ENCODE data around the gene RNF2.
"Not testable (repeated sequence)": the region's sequence is repeated elsewhere in the genome, so short reads cannot be mapped to it uniquely, and the experiment has no call there.

Gene RNF2

DNA sequence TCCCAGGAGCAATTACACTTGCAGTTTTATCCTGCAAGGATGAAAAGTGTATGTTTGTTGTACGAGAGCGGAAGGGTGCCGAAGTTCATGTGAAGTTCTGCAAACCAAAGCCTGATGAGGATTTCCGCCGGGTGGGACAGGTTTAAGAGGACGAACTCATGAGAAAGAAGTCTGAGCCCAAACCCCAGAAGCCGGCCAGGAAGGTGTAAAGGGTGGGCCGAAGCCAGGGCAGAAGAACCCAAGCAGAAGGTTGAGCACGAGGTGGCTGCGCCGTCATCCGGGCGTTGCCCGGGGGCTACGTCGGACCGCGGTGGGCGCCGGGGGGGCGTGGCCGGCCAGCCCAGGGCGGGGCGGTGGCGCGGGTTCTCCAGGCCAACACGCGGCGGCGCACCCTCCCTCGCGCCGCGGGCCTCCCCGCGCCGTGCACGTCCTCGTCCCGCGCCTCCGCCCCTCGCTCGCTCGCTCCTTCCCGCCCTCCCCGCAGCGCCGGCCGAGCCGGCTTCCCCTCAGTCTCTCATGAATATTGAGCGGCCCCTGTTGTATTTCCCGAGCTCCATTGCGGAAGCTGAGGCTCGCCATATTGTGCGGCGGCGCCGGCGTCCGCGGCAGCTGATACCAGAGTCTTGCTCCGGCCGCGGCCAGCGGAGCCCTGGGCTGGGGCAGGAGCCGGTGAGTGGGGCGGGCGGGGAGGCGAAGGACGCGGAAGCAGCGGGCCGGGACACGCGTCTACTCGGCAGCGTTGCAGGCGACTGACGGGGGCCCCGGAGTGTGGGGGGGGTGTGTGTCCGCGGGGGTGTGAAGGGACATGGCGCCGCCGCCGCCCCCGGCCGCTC, at the start of gene RNF2:
Gene RNF2, plus strand, starts transcription at position 578 of the 833 bp plus-strand sequence. CDS start 41,996 bp downstream, outside the sequence.
- no peak for DNase-seq (ENCODE audit: low read depth)

DNA sequence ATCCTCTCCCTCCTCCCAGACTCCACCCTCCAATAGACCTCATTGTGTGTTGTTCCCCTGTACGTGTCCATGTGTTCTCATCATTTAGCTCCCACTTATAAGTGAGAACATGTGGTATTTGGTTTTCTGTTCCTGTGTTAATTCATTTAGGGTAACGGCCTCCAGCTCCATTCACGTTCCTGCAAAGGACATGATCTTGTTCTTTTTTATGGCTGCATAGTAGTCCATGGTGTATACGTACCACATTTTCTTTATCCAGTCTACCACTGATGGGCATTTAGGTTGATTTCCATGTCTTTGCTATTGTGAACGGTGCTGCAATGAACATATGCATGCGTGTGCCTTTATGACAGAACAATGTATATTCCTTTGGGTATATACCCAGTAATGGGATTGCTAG, 45.4 kb upstream of the RNF2 start:
- DNase-seq (ENCODE audit: low read depth) = not testable (repeated sequence)

DNA sequence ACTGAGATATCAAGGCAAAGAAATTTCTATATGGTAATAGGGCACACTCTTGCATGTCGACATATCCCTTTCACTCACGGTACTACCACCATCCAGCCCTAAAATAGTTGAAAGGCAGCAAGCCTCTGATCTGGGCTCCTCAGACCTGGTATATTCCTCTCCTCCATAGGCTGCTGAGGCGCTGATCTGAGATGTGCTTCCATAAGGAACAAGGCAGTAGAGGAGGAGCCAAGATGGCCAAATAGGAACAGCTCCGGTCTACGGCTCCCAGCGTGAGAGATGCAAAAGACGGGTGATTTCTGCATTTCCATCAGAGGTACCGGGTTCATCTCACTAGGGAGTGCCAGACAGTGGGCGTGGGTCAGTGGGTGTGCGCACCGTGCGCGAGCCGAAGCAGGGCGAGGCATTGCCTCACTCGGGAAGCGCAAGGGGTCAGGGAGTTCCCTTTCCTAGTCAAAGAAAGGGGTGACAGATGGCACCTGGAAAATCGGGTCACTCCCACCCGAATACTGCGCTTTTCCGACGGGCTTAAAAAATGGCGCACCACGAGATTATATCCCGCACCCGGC, 44.0 kb upstream of the RNF2 start:
- not testable (repeated sequence) for DNase-seq (ENCODE audit: low read depth)

DNA sequence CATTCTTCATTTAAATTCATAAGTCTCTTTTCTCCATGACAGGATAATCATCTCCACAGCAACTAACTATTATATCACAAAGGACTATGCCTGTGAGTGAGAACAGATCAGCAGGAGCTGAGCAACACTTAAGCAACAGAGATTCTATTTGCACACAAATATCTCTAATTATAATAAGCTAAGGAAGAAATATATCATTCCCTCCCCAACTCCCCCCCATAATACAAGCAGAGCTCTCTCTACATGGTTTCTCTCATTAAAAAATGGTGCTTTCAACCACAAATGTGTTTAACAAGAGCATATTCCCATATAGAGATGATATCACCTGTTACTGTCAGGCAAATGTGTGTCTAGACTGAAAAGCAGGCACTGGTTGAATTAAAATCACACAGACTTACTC, 36.5 kb upstream of the RNF2 start:
- DNase-seq (ENCODE audit: low read depth) = no peak

DNA sequence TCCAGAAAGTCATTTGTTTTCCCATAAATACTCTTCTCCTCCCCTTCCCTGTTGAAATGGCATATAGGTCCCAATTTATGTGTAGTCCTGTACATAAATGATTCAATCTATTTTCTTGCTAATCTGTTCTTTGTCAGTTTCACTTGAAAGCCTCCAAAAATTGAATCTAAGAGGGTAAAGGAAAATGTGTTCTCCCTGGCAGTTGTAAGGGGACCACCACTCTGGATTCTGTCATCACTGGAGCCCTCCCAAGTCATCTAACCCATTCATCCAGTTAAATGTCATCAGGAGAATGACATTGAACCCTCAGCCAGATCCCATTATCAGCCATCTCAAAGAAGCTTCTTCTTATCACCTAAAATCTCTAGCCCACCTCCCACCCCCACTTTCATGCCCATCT, 35.0 kb upstream of the RNF2 start:
- DNase-seq (ENCODE audit: low read depth) = no peak

DNA sequence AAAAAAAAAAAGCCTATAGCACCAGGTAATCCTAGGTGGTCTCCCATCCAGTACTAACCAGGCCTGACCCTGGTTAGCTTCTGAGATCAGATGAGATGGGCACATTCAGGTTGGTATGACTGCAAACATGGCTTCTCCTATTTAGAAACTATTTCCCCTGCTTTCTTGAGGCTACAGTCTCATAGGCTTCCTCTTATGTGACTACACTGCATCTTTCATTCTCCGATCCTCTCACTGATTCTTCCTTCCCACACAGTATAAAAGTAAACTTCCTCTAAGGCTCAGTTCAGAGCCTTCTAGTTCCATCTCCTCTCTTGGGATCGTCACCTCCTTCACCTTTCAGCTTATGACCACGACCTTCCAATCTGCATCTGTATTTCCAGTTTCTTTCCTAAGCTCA, 30.4 kb upstream of the RNF2 start:
- no peak for DNase-seq (ENCODE audit: low read depth)

DNA sequence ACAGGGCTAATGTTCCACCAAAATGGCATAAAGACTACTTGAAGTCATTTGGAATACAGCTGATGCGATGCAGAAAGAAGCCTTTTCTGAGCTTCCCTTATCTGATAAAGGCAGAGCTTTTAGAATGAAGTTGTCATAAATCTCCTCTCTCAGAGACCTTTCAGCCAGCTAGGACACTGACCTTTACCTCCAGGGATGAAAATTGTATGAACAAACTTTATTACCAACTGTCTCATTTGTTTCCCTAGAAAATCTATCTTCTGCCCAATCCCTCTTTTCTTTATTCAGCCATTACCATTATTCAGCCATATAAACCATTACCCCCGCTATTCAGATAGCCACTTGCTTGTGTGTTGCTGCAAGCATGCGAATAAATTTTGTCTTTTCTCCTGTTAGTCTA, 29.7 kb upstream of the RNF2 start:
- DNase-seq (ENCODE audit: low read depth) = no peak

DNA sequence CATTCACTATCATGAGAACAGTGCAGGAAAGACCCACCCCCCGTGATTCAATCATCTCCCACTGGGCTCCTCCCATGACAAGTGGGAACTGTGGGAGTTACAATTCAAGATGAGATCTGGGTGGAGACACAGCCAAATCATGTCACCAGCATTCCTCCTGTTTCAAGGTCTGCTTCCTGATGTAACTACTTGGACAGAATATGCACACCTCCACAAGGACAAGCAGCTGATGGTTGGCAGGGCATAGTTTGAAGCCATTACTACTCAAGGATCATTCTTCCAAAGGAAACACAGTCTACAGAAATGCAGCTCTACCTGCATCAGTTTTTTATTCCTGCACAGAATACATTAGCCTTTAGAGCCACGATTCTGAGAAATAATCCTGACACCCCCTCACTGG, 28.5 kb upstream of the RNF2 start:
- no peak for DNase-seq (ENCODE audit: low read depth)

DNA sequence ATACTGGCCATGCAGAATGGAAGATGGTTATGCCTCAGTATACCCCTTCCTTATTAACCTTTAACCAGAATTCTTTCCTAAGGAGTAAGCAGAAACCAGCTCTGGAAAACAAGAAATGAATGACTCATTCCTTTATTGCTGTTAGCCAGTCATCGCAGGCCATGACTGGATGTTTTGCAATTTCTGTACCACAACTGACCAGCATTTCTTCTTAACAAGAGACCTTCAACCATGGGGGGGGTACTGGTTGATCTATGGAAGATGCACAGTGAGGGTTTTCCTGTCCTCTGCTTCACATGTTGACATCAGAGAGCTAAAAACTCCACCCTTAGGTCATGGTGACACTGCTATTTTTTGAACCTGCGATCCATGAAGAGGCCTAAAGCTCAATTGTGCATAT, 28.0 kb upstream of the RNF2 start:
- peak; percentile 80 for DNase-seq (ENCODE audit: low read depth)

DNA sequence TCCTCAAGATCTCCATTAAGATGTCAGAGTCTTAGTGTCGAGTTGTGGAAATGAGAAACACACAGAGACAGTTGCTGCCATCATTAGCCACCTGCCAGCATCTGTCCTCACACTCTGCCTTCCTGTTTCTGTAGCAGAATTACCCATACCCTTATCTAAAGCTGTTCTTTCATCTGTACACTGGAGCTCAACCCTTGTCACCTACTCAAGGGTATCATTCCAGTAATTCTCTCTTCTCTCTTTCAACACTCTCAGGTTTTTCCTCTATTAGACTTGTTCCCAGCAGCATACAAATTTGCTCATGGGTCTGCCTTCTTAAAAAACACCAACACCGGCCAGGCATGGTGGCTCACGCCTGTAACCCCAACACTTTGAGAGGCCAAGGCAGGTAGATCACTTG, 27.4 kb upstream of the RNF2 start:
- DNase-seq (ENCODE audit: low read depth) = no peak

DNA sequence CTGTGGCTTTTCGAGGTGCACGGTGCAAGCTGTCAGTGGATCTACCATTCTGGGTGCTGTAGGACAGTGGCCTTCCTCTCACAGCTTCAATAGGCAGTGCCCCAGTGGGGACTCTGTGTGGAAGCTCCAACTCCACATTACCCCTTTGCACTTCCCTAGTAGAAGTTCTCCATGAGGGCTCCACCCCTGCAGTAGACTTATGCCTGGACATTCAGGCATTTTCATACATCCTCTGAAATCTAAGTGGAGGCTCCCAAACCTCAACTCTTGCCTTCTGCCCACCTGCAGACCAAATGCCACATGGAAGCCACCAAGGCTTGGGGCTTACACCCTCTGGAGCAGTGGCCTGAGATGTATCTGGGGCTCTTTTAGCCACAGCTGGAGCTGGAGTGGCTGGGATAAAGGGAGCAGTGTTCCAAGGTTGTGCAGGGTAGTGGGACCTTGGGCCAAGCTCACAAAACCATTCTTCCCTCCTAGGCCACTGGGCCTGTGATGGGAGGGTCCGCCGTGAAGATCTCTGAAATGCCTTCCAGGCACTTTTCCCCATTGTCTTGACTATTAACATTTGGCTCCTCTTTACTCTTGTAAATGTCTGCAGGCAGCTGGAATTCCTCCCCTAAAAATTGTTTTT, 18.0 kb upstream of the RNF2 start:
- DNase-seq (ENCODE audit: low read depth) = no peak

DNA sequence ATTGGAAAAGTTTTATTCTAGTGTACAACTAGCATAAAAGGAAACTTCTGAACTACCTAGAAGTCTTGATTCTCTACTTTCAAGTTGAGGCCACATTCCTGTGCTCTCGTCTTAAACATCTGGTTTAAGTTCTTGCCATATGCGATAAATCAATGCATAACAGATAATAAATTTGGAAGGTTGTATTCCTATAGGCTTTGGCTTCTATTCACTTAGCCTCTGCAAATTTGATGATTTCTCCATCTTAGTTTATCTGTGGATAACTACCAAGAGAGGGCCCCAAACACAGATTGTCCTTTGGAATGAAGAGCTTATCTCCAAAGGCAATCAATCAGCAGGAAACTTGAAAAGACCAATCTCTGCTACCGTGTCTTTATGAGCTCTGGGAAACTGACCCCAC, 11.7 kb upstream of the RNF2 start:
- DNase-seq (ENCODE audit: low read depth) = no peak

DNA sequence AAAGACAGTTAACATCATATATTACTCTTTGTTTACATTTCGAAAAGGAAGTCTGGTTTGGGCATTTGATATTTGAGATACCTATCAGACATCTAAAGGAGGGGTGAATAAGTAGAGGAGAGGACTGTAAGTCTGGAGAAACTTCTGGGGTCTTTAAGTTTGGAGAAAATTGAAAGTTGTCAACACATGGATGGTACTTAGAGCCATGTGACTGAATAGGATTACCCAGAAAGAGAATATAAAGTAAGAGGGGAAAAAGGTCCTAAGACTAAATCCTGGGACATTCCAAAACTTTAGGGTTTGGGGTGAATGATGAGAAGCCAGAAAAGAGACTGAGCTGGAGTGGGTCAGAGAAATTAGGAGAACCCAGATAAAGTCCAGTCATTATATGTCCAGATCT, 10.1 kb upstream of the RNF2 start:
- DNase-seq (ENCODE audit: low read depth) = no peak

DNA sequence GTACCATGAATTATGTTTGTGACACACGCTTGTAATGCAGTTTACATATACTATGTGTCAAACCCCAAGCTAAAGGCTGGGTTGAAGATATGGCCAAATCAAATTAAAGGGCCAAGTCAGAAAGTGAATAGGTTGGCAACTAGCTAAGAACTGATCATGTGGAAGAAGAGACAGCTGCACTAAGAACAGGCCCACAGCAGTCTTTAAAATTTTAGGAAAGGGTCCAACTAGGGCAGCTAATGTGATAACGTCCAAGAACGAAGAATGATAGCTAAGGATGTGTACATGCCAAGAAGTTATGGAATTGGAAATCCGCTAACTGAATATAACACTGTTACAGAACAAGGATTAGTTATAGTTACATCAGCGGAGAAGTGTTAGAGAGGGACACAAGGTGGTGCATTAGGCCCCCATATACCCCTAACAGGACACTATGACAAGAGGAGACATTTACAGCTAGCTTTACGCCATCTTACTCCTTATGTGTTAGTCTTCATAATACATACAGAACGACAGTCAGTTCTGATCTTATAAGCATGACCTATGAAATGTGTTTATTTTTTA, 6.5 kb upstream of the RNF2 start:
- no peak for DNase-seq (ENCODE audit: low read depth)

DNA sequence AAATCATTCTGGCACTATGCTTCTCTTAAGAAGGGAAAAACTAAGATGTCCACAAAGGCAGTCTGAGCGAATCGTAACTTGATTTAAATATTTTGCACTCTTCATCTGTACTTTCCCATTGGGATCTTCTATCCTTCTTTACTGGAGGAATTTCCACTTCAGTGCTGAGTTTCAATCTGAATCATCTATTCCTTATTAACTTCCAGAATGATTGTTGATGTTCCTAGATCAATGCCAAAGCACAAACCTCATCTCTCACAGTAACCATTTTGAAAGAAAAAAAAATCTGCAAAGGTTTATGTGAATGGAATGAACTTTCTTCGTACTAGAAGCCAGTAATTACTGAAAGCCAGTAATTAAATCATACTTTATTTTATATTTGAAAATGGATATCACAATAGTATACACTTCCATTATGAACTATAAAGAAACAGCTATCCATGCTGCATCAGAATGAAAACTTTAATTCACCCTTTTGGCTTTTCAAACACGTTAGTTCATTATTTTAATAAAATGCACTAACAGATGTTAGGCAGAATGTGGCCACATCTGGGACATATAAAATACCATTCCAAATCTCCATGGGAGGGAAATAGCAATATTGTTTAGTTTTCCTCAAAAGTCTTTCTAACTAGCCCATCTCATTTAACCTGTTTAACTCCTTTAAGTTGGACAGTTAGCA, 5.5 kb upstream of the RNF2 start:
- no peak for DNase-seq (ENCODE audit: low read depth)

DNA sequence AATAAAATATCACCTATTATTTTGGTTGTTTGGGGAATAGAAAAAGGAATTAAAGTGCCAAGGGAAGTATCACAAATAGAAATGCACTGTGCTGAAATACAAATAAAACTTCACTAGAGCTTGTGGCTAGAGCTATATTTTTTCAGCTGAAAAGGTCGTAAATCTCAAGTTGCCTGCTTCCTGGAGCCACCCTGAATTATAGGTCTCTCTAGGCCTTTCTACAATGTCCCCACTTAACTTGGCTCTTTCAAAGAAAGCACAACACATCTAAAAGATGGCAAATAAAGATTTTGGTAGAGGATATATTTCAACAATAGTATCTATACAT, 5.0 kb upstream of the RNF2 start:
- no peak for DNase-seq (ENCODE audit: low read depth)

DNA sequence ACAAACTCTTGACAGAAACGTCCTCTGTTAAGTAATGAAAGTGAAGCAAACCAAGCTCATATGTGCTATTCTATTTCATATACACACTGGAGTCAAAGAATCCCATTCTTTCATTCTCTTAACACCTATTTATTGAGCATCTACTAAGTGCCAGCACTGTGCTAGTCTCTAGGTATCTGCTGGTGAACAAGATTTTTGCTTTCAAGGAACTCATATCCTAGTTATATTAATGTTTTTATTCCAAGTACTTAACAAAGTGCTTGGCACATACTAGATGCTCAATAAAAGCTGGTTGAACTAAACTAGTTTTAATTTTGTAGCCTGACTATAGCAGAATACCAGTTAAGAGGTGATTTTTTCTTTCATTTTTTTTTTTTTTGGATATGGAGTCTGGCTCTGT, 3.6 kb upstream of the RNF2 start:
- DNase-seq (ENCODE audit: low read depth) = no peak

DNA sequence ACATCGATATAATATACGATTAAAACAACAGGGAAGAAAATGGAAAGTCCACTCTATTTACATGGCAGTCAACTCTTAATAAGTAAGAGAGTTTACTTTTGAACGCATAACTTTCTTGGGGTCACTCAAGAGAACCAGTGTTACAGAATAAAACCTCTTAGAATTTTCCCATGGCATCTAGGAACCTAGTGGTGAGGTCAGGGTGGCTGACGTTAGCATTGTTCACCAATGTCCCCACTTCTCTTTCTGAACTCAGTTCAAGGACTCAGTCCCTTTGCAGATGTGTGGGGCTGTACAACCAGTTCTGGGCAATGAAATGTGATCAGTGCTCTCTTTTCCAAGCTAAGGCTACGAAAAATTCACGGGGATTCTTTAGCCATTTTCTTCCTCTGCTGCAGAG, 2.6 kb upstream of the RNF2 start:
- no peak for DNase-seq (ENCODE audit: low read depth)

DNA sequence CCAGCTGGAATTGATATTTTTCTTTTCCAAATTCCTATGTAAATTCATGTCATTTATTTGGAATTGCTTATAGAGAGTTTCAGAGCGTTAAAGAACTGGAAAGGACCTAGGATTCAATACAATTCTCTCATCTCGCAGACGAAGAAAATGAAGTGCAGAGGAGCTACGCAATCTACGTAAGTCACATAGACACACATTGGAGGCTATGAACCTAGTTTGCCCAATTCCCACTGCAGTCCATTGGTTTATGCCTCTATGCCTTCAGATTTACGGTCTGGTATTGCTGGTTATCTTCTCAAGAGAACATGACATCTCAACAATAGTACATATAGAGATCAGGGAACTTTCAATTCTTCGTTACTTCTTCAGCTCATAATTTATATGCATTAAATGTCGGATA, 971 bp upstream of the RNF2 start:
- no peak for DNase-seq (ENCODE audit: low read depth)

DNA sequence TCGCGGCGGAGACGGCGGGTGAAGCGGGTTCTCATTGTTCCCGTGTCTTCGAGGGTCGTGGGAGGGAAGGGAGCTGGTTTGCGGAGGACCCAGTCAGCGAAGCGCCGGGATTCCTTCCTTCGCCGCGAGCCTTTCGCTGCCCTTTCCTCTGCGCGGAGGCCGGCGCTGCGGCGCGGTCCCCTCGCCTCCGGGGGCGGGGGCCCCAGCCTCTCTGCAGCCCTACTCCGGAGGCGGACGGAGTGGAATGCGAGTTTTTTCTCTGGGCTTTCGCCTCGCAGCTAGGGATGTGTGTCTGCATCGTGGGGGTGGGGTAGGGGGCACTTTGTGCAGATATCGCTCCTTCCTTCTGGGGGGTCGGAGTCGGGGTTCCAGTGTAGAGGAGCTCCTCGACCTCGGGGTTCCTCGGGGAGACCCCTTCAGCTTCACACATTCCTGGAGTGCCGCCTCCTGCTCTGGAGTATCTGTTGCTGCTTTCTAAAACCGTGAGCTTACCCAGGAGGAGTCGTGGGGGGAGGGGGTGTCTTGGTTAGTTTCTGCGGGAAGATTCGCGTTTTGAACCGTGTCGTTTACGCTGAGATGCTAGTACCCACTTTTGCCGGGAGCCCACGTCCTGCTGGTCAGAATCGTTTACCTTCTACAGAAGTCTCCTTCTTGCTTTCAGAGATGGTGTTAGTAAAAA, 595 bp downstream of the RNF2 start:
- no peak for DNase-seq (ENCODE audit: low read depth)

DNA sequence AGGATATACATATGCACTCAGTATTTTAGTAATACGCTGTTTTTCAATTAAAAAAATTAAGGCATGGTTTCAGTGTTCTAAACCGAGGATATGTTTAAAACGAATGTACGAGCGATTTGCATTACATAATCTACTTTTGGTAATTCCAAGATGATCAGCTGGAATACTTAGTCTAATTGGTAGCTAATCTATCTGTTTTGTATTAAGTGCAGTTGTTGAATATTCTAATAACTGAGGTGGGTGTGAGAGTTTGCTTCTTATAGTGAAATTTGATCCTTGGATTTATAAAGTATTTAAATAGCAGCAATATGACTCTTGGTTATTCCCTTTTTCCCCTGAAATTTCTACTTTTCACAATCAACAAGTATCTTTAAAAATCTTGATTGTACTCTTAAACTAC, 1.3 kb downstream of the RNF2 start:
- no peak for DNase-seq (ENCODE audit: low read depth)

DNA sequence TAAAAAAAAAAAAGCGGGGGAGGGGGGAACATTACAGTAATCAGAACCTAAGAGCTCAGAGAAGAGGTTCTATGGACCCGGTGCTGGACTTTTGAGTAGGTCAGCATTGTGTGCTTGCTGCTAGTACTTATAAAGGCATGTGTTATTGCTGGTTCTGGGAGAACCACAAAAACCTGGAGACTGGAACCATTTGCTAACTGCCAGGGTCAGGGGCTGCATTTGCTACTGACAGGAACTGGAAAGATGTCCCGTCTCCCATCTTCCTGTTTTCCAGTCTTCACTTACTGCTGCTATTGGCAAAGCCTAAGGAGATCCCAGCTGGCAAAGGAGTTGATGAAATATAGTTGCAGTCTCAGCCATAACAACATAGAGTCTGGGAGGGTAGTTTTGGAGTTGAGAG, 4.3 kb downstream of the RNF2 start:
- no peak for DNase-seq (ENCODE audit: low read depth)
